H9 (cell line): ENCODE results near the gene PPP2R3C. TPM values are rescaled to one million over a fixed set of nuclear protein-coding genes. Genes with fewer than 3 reads are reported as not detected.

Source experiments
- DNase-seq: peaks from one replicate; pipeline ENCODE4 v3.0.0-alpha.2; 2017
- H2AFZ ChIP-seq: one replicate; pipeline ENCODE4 v1.6.1; 2013; ENCODE audit warnings: mild to moderate bottlenecking, low read length, control low read depth, moderate library complexity
- H2AK5ac ChIP-seq: 2 replicates; pipeline ENCODE4 v1.6.1; 2013; ENCODE audit warnings: low read length, control low read depth, mixed read lengths; ENCODE audit not compliant: insufficient read length
- H2BK120ac ChIP-seq: one replicate; pipeline ENCODE4 v1.6.1; 2013; ENCODE audit warnings: low read depth, mild to moderate bottlenecking, low read length, control low read depth, inconsistent platforms; ENCODE audit not compliant: poor library complexity, severe bottlenecking
- H2BK12ac ChIP-seq: 2 replicates; pipeline ENCODE4 v1.6.1; 2013; ENCODE audit warnings: low read length, control low read depth, mixed read lengths, low read depth; ENCODE audit not compliant: insufficient read length
- H2BK15ac ChIP-seq: 2 replicates; pipeline ENCODE4 v1.6.1; 2013; ENCODE audit warnings: low read depth, low read length, control low read depth
- H2BK20ac ChIP-seq: one replicate; pipeline ENCODE4 v1.6.1; 2013; ENCODE audit warnings: low read depth, mild to moderate bottlenecking, low read length, control low read depth, inconsistent platforms; ENCODE audit not compliant: poor library complexity, severe bottlenecking
- H2BK5ac ChIP-seq: 2 replicates; pipeline ENCODE4 v1.6.1; 2013; ENCODE audit warnings: low read length, control low read depth, mixed read lengths; ENCODE audit not compliant: insufficient read length
- H3K14ac ChIP-seq: 2 replicates; pipeline ENCODE4 v1.6.1; 2013; ENCODE audit warnings: low read length, control low read depth; ENCODE audit not compliant: insufficient read depth
- H3K18ac ChIP-seq: 2 replicates; pipeline ENCODE4 v1.6.1; 2013; ENCODE audit warnings: low read depth, mild to moderate bottlenecking, mixed read lengths, low read length, control low read depth; ENCODE audit not compliant: insufficient read length
- H3K23ac ChIP-seq: 2 replicates; pipeline ENCODE4 v1.6.1; 2013; ENCODE audit warnings: low read length, control low read depth, mixed read lengths, low read depth; ENCODE audit not compliant: insufficient read length
- H3K23me2 ChIP-seq: 2 replicates; pipeline ENCODE4 v1.6.1; 2013; ENCODE audit warnings: low read depth, mild to moderate bottlenecking, mixed read lengths, low read length, control low read depth; ENCODE audit not compliant: insufficient read length, poor library complexity, severe bottlenecking
- H3K27ac ChIP-seq: 2 replicates; pipeline ENCODE4 v1.5.1; 2013; ENCODE audit warnings: low read length, control low read depth, mixed read lengths, low read depth; ENCODE audit not compliant: insufficient read length
- H3K27me3 ChIP-seq: 2 replicates; pipeline ENCODE4 v1.6.1; 2013; ENCODE audit warnings: low read length, control low read depth, inconsistent platforms; ENCODE audit not compliant: insufficient read depth
- H3K4ac ChIP-seq: 2 replicates; pipeline ENCODE4 v1.6.1; 2013; ENCODE audit warnings: low read depth, mild to moderate bottlenecking, control low read depth, inconsistent platforms, low read length, moderate library complexity
- H3K4me1 ChIP-seq: 2 replicates; pipeline ENCODE4 v1.6.1; 2013; ENCODE audit warnings: low read length, control low read depth, inconsistent platforms; ENCODE audit not compliant: insufficient read depth
- H3K4me2 ChIP-seq: 2 replicates; pipeline ENCODE4 v1.6.1; 2013; ENCODE audit warnings: low read length, control low read depth, mixed read lengths; ENCODE audit not compliant: insufficient read length, insufficient read depth
- H3K56ac ChIP-seq: 2 replicates; pipeline ENCODE4 v1.6.1; 2013; ENCODE audit warnings: low read depth, mild to moderate bottlenecking, mixed read lengths, low read length, control low read depth; ENCODE audit not compliant: insufficient read length
- H3K79me1 ChIP-seq: 2 replicates; pipeline ENCODE4 v1.6.1; 2013; ENCODE audit warnings: low read depth, mild to moderate bottlenecking, moderate library complexity, low read length, control low read depth, inconsistent platforms; ENCODE audit not compliant: insufficient read depth, poor library complexity, severe bottlenecking
- H3K79me2 ChIP-seq: 2 replicates; pipeline ENCODE4 v1.6.1; 2013; ENCODE audit warnings: low read length, control low read depth, inconsistent platforms; ENCODE audit not compliant: insufficient read depth
- H3K9ac ChIP-seq: 2 replicates; pipeline ENCODE4 v1.6.1; 2013; ENCODE audit warnings: low read length, control low read depth, mixed read lengths; ENCODE audit not compliant: insufficient read length; ENCODE audit errors: extremely low read depth
- H3K9me3 ChIP-seq: one replicate; pipeline ENCODE4 v1.6.1; 2013; ENCODE audit warnings: low read depth, low read length, inconsistent platforms; ENCODE audit not compliant: control insufficient read depth
- H3T11ph ChIP-seq: one replicate; pipeline ENCODE4 v1.6.1; 2013; ENCODE audit warnings: mild to moderate bottlenecking, low read length, control low read depth, inconsistent platforms
- H4K20me1 ChIP-seq: one replicate; pipeline ENCODE4 v1.6.1; 2013; ENCODE audit not compliant: control insufficient read depth, insufficient read length, insufficient read depth
- H4K5ac ChIP-seq: 2 replicates; pipeline ENCODE4 v1.6.1; 2013; ENCODE audit warnings: low read depth, mild to moderate bottlenecking, mixed read lengths, low read length, control low read depth; ENCODE audit not compliant: insufficient read length
- H4K8ac ChIP-seq: replicated peaks from 2 replicates; pipeline ENCODE4 v1.6.1; 2013; ENCODE audit warnings: low read length, control low read depth, mixed read lengths, low read depth; ENCODE audit not compliant: insufficient read length
- H4K91ac ChIP-seq: 2 replicates; pipeline ENCODE4 v1.6.1; 2013; ENCODE audit warnings: low read depth, mild to moderate bottlenecking, moderate library complexity, mixed read lengths, low read length, control low read depth; ENCODE audit not compliant: insufficient read length
- H3K27ac Mint-ChIP-seq, 3 experiments: 2 replicates in 2 of 3; 3 replicates in 1 of 3; pipeline ENCODE4 v1.8.0; 2020 to 2021; ENCODE audit warnings: mixed read lengths in 3 of 3, mild to moderate bottlenecking in 1 of 3, moderate library complexity in 1 of 3
- H3K27me3 Mint-ChIP-seq: 2 replicates; pipeline ENCODE4 v1.8.0; 2021; ENCODE audit warnings: low read depth, mild to moderate bottlenecking, moderate library complexity, mixed read lengths
- H3K36me3 Mint-ChIP-seq, 3 experiments: 2 replicates in 2 of 3; 3 replicates in 1 of 3; pipeline ENCODE4 v1.8.0; 2020 to 2021; ENCODE audit warnings: low read depth in 3 of 3, mixed read lengths in 3 of 3; ENCODE audit not compliant: insufficient read depth in 1 of 3
- H3K4me1 Mint-ChIP-seq, 2 experiments: 2 replicates each; pipeline ENCODE4 v1.8.0; 2020; ENCODE audit warnings: mixed read lengths in 2 of 2
- H3K4me3 Mint-ChIP-seq, 2 experiments: 2 replicates in 1 of 2; 3 replicates in 1 of 2; pipeline ENCODE4 v1.8.0; 2020 to 2021; ENCODE audit warnings: mild to moderate bottlenecking in 2 of 2, mixed read lengths in 2 of 2, moderate library complexity in 1 of 2
- H3K9me3 Mint-ChIP-seq, 2 experiments: 2 replicates in 1 of 2; 3 replicates in 1 of 2; pipeline ENCODE4 v1.8.0; 2020; ENCODE audit warnings: mild to moderate bottlenecking in 2 of 2, mixed read lengths in 2 of 2, moderate library complexity in 1 of 2
- WGBS: extraction: QIAGEN DNeasy Blood & Tissue Kit; methylation state at CpG from one replicate; pipeline ENCODE4 v1.1.7; 2013; ENCODE audit warnings: missing lambda C conversion rate, low lambda C conversion rate, mixed read lengths; ENCODE audit not compliant: insufficient read length; ENCODE audit errors: extremely low coverage; 5-methylcytosine and 5-hydroxymethylcytosine counted together
- total RNA-seq: library from RNA; stranded (reverse); gene quantifications from 2 replicates; pipeline ENCODE4 v1.2.1, GENCODE V29; 2021
- TF ChIP-seq, protein P1 (sequence below): fragments of 200-600 bp; sonication (generic); conservative IDR thresholded peaks from 3 replicates; pipeline ENCODE4 v1.8.0; 2021; ENCODE audit warnings: antibody characterized with exemption, mild to moderate bottlenecking

PPP2R3C gene
- total RNA-seq, 1 experiment from 2014 or later, result 51.1 TPM

DNA sequence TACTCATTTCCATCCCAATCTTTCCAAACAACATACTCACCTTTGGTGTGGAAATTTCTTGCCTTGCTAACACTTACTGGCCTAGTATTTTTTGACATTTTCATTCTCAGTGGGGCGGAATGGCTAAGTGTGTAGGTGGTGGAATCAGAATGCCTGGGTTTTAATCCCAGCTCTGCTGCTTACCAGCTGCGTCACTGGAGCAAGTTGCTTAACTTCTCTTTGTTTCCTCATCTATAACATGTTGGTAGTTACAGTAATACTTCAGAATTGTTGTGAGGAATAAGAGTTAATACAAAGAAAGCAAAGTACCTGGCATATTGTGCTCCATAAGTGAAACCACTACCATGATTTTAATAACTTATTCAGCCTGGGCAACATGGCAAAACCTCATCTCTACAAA lies 78.7 kb downstream of the PPP2R3C start:
- no peaks in the 10 kb centered on the region; the same call in 1 of the 2 replicates for H3K27me3 Mint-ChIP-seq
- Histone ChIP-seq H3K9ac (no peak overlapping the region), H3K23ac (no peak overlapping the region), H4K20me1 (no peaks in the 10 kb centered on the region), H3K14ac (no peak overlapping the region), H3K4me2 (no peak overlapping the region), H2BK12ac (no peak overlapping the region), H3K4ac (no peak overlapping the region), H2AK5ac (no peak overlapping the region), H3K79me2 (no peaks in the 10 kb centered on the region), H3K4me1 (no peaks in the 10 kb centered on the region; the same call in 1 of the 2 replicates), H3K79me1 (no peaks in the 10 kb centered on the region), H4K8ac (no peak overlapping the region), H2BK120ac (no peak overlapping the region), H3K56ac (no peak overlapping the region), H3K27ac (no peak overlapping the region), H3K18ac (no peak overlapping the region), H2BK5ac (no peak overlapping the region), H2BK20ac (no peak overlapping the region), H2AFZ (no peak overlapping the region), H3K23me2 (peaks cover 4% of the 10 kb centered on the region), H3K9me3 (no peaks in the 10 kb centered on the region), H3K27me3 (no peaks in the 10 kb centered on the region), H2BK15ac (no peak overlapping the region), H3T11ph (no peak overlapping the region), H4K5ac (no peak overlapping the region), H4K91ac (no peak overlapping the region)
- TF ChIP-seq, protein P1, sequence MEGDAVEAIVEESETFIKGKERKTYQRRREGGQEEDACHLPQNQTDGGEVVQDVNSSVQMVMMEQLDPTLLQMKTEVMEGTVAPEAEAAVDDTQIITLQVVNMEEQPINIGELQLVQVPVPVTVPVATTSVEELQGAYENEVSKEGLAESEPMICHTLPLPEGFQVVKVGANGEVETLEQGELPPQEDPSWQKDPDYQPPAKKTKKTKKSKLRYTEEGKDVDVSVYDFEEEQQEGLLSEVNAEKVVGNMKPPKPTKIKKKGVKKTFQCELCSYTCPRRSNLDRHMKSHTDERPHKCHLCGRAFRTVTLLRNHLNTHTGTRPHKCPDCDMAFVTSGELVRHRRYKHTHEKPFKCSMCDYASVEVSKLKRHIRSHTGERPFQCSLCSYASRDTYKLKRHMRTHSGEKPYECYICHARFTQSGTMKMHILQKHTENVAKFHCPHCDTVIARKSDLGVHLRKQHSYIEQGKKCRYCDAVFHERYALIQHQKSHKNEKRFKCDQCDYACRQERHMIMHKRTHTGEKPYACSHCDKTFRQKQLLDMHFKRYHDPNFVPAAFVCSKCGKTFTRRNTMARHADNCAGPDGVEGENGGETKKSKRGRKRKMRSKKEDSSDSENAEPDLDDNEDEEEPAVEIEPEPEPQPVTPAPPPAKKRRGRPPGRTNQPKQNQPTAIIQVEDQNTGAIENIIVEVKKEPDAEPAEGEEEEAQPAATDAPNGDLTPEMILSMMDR, result no peak
- no peak overlapping the region for H3K4me3 Mint-ChIP-seq
- H3K27ac Mint-ChIP-seq, result peak overlapping the region in 1 of 3 experiments; percentile 59; a peak in 2 of 7 replicates
- DNase-seq, result no peak
- H3K36me3 Mint-ChIP-seq, result peaks cover 0 to 5% (median 2%) of the 10 kb centered on the region in 3 experiments; a peak in 3 of 7 replicates
- no CpG with 5 or more reads among the region's 2 CpGs for WGBS
- H3K4me1 Mint-ChIP-seq, result peaks cover 12 to 15% of the 10 kb centered on the region in 2 experiments
- H3K9me3 Mint-ChIP-seq, result no peaks in the 10 kb centered on the region
